HG03460 (cell line): Measurements from ENCODE around the gene SUSD2.
"Not testable (repeated sequence)": the region's sequence is repeated elsewhere in the genome, so short reads cannot be mapped to it uniquely, and the experiment has no call there.

Source experiments
- ATAC-seq: cut with Tn5 transposase; IDR thresholded peaks from one replicate; pipeline ENCODE4 v1.9.1; 2021; ENCODE audit not compliant: unreplicated experiment

The SUSD2 gene

GRCh38 chr22:24187731-24188644, 6.7 kb downstream of the SUSD2 start:
- no peak for ATAC-seq

- no peak for ATAC-seq
These were observed 7.5 kb downstream of the SUSD2 start for GRCh38 chr22:24188705-24189248.

GRCh38 chr22:24189249-24190158, 8.2 kb downstream of the SUSD2 start:
- ATAC-seq, result no peak

DNA sequence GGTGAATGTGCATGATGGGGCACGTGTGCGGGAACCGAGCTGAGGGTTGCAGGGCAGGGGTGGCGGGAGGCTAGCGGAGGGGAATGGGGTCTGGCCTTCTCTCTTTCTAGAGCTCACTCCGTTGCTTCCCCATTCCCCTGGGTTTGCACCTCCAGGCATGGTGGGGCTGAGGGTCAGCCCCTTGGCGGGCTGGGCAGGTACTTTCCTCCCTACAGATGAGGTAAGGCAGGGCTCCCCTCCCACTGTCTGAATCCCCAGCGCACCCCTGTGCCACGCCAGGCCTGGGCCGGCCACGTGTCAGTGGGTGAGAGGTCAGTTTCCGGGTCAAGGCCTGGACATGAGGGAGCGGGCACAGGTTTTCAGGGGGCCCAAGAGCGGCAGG, 8.9 kb downstream of the SUSD2 start:
- no peak for ATAC-seq

- ATAC-seq, result no peak
These were observed 9.4 kb downstream of the SUSD2 start for GRCh38 chr22:24190596-24191208.

- no peak for ATAC-seq
These were observed 10.1 kb downstream of the SUSD2 start for GRCh38 chr22:24191381-24191841.

GRCh38 chr22:24191893-24192292, 10.6 kb downstream of the SUSD2 start:
- ATAC-seq, result no peak

DNA sequence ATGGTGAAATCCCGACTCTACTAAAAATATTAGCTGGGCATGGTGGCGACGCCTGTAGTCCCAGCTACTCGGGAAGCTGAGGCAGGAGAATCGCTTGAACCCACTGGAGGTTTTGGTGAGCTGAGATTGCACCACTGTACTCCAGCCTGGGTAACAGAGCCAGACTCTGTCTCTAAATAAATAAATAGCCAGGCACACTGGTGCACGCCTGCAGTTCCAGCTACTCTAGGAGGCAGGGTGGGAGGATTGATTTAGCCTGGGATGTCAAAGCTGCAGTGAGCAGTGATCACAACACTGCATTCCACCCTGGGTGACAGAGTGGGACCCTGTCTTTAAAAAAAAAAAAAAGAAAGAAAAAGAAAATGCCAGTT, 17.4 kb downstream of the SUSD2 start:
- ATAC-seq, result no peak

DNA sequence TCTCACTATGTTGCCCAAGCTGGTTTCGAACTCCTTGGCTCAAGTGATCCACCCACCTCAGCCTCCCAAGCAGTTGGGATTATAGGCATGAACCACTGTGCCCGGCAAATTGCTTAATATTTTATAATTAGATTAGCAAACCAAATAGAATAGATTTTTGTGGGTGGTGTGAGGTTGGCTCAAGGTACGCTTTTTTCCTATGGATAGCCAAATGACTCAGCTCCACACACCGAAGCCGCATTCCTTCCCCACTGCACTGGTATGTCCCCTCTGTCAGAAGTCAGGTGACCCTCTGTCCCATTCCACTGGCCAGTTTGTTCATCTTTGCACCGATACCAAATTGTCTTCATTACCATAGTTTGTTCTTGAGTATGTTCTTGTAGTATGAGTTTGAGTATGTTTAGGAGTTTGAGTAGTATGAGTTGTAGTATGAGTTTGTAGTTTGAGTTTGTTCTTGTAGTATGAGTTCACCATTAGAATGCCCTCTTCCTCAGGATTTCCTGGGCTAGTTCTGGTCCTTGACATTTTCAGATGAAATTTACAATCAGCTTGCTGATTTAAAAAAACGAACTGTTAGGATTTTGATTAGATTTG, 19.4 kb downstream of the SUSD2 start:
- no peak for ATAC-seq

- no peak for ATAC-seq
These were observed 20.7 kb downstream of the SUSD2 start for GRCh38 chr22:24201681-24202614.

DNA sequence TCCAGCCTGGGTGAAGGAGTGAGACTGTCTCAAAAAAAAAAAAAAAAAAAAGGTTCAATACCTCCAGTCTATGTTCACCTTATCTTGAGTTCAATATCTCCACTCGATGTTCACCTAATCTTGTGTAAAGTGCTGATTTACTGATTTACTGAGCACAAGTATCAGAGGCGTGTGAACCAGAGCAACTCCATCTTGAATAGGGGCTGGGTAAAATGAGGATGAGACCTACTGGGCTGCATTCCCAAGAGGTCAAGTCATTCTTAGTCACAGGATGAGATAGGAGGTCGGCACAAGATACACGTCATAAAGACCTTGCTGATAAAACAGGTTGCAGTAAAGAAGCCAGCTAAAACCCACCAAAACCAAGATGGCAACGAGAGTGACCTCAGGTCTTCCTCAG, 22.6 kb downstream of the SUSD2 start:
- not testable (repeated sequence) for ATAC-seq

GRCh38 chr22:24205438-24206195, 24.3 kb downstream of the SUSD2 start:
- no peak for ATAC-seq

DNA sequence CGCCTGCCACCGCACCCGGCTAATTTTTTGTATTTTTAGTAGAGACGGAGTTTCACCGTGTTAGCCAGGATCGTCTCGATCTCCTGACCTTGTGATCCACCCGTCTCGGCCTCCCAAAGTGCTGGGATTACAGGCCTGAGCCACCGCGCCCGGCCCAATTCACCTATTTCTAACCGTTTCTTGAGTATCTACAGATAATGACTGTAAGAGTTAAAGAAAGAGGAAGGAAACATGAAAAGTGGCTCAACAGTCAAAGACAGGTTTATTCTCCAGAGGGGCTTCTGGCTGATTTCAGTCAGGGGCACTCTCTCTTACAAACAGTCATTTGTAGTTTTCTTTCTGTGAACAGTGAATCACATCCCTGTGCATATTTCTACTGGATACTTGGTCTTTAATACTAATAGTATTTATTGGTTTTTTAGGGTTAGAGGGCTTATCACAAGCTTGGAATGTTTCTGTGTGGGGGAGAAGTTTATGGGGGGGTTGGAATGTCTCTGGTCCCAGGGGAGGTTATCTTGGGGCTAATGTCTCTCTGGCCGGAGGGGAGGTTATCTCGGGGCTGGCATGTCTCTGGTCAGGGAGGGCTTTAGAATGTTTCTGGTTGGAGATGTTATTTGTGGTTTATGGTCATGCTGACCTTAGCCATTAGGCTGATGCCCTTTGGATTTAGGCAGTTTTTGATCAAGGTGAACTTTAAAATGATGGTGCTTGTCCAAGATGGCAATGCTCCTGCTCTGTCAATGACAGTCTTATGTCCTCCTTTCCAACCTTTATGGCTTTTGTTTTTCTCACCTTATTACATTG, 25.4 kb downstream of the SUSD2 start:
- ATAC-seq, result not testable (repeated sequence)

- ATAC-seq, result no peak
These were observed 26.2 kb downstream of the SUSD2 start for GRCh38 chr22:24207264-24208011.

DNA sequence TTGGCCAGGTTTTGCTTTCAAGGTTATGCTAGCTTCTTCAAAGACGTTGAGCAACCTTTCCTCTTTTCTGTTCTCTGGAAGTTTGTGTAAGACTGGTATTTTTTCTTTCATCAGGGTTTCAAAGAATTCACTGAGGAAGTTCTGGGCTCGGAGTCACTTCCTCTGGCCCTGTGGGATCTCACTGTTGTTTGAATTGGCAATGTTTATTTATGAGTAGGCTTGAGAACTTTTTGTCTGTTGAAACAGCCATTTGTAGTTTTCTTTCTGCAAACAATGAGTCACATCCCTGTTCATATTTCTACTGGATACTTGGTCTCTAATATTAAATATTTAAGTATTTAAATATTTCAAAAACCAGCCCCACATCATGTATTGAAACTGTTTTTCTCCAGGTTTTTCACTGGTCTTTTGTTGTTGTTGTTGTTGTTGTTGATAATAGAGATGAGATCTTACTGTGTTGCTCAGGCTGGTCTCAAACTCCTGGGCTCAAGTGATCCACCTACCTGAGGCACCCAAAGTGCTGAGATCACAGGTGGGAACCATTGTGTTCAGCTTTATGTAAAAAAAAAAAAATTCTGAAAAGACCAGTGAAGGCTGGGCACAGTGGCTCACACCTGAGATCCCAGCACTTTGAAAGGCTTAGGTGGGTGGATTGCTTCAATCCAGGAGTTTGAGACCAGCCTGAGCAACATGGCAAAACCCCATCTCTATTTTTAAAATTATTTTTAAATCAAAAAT, 26.9 kb downstream of the SUSD2 start:
- ATAC-seq, result no peak

DNA sequence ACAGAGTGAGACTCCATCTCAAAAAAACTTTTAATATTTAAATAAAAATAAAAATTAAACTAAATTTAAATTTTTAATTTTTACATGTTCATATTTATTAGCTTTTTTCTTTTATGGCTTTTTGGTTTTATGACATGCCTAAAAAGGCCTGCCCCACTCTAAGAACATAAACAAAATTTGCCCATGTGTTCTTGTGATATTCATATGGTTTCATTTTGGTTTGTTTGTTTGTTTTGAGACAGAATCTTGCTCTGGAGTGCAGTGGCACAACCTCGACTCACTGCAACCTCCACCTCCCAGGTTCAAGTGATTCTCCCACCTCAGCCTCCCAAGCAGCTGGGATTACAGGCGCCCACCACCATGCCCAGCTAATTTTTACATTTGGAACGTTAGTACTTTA, 27.7 kb downstream of the SUSD2 start:
- no peak for ATAC-seq

- ATAC-seq, result no peak
These were observed 28.4 kb downstream of the SUSD2 start for GRCh38 chr22:24209687-24210086.
